ENCODE measurements around the gene ALG2. TPM values are rescaled to one million over a fixed set of nuclear protein-coding genes. Genes with fewer than 3 reads are reported as not detected.
A peak's percentile ranks its signal among the peaks of the same experiment; 100 is the strongest.
"Not testable (repeated sequence)": the region's sequence is repeated elsewhere in the genome, so short reads cannot be mapped to it uniquely, and the experiment has no call there.

The ALG2 gene
- total RNA-seq, 1 experiment from 2014 or later: 68.5 TPM

GRCh38 chr9:99239341-99240060, 17.8 kb upstream of the ALG2 start:
- no peak for DNase-seq (ENCODE audit: extremely low read depth, low read depth)

DNA sequence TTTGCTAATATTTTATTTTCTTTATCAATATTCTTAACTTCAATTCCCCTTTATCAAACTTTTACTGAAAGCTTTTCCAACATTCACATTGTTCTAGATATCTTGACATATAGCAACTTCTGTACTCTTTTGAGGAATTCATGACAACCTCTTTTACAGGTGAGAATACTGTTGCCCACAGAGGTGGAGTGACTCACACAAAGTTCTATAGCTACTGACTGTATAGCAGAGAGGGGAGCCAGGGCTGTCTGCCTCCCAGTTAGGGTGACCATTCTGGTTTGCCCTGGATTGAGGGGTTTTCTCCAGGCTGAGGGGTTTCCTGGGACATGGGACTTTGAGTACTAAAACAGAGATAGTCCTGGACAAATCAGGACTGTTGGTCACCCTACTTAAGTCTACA, 16.6 kb upstream of the ALG2 start:
- DNase-seq (ENCODE audit: extremely low read depth, low read depth): no peak

- DNase-seq (ENCODE audit: extremely low read depth, low read depth): not testable (repeated sequence)
Measured at GRCh38 chr9:99237849-99238248, 16.1 kb upstream of the ALG2 start.

GRCh38 chr9:99237356-99237755, 15.6 kb upstream of the ALG2 start:
- no peak for DNase-seq (ENCODE audit: extremely low read depth, low read depth)

DNA sequence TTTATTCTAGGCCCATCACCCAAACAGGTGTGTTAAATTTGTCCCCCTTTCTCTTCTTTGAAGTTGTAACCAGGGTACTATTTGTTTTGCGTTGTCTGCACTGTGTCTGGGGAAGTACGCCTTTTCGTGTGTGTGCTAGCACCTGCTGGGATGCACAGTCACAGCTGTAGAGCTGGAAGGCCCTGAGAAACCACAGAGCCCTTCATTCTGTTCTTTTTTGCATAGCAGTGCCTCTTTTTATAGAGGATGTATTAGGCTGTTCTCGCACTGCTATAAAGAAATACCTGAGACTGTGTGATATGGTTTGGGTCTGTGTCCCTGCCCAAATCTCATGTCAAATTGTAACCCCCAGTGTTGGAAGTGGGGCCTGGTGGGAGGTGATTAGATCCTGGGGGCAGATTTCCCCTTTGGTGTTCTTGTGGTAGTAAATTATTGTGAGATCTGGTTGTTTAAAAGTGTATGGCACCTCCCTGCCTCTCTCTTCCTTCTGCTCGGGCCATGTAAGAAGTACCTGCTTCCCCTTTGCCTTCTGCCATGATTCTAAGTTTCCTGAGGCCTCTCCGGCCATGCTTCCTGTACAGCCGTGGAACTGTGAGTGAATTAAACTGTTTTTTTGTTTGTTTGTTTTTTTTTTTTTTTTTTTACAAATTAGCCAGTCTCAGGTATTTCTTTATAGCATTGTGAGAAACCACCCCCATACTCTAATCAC, 14.3 kb upstream of the ALG2 start:
- no peak for DNase-seq (ENCODE audit: extremely low read depth, low read depth)

GRCh38 chr9:99235069-99235468, 13.3 kb upstream of the ALG2 start:
- DNase-seq (ENCODE audit: extremely low read depth, low read depth): no peak

DNA sequence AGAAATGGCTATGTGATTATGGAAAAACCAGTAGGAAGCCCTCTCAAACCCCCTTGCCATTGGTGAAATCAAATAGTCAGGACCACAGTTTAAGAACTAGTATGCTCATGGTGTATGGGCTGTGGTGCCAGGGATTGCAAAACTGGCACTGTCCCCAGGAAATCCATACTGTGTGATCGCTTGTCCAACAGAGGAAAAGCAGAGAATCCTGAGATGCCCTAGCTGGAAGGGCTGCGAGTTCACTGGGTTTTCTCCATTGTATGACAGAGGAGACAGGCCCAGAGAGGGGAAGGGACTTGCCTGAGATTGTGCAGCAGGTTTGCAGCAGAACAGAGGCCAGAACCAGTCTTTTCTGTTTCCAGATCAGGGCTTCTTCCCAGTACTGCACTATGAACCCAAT, 12.9 kb upstream of the ALG2 start:
- no peak for DNase-seq (ENCODE audit: extremely low read depth, low read depth)

GRCh38 chr9:99231711-99232110, 10.0 kb upstream of the ALG2 start:
- DNase-seq (ENCODE audit: extremely low read depth, low read depth): peak; percentile 19

- DNase-seq (ENCODE audit: extremely low read depth, low read depth): no peak
Measured at GRCh38 chr9:99230206-99230605, 8.5 kb upstream of the ALG2 start.

- DNase-seq (ENCODE audit: extremely low read depth, low read depth): no peak
Measured at GRCh38 chr9:99226054-99226453, 4.3 kb upstream of the ALG2 start.

GRCh38 chr9:99224445-99224844, 2.7 kb upstream of the ALG2 start:
- DNase-seq (ENCODE audit: extremely low read depth, low read depth): no peak

DNA sequence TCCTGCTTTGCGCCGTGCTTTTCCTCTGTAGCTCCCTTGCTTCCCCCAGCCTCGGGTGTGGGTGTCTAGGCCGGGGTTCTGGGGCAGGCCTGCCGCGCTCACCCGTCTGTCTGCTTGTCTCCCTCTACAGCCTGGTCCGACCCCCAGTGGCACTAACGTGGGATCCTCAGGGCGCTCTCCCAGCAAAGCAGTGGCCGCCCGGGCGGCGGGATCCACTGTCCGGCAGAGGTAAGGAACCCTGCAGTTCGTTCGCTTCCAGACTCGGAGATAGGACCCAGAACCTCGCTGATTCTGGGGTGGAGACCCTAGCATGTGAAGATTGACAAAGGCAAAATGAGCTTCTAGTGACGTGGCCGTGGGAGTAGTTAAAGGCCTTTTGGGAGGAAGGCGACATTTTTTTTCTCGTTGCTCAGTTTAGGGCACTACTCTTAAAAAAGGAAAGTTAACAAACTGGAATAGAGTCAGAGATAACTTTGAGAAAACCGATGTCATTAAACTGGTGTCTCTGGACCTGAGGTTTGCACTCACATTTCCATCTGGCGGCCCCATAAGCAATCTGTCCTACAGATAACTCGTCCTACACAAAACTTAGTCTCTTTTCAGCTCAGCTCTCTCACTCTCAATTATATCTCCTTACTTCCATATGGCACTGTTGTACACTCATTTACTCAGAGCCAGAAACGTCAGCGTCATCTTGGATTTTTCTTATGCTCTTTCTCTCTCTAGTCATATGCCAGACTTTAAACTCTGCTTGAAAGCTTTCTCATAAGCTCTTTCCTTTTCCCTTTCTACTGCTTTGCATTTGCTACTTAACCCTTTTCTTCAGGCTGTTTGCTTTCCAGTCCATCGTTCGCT, 901 bp upstream of the ALG2 start:
- no peak for DNase-seq (ENCODE audit: extremely low read depth, low read depth)

DNA sequence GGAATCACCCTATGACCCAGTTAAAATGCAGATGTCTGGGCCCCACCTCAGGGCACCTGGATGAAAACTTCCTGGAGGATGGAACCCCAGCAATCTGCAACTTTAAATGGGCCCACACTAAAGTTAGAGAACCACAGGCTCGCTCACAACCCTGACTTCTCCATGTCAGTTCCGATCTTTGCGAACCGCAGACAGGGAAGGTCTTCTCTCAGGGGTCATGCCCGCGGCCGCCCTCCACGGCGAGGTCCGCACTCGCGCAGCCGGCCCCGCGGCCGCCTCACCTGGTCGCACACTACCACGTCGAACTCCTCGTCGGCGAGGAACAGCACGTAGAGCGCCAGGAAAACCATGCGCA, 499 bp downstream of the ALG2 start:
- DNase-seq (ENCODE audit: extremely low read depth, low read depth): no peak

DNA sequence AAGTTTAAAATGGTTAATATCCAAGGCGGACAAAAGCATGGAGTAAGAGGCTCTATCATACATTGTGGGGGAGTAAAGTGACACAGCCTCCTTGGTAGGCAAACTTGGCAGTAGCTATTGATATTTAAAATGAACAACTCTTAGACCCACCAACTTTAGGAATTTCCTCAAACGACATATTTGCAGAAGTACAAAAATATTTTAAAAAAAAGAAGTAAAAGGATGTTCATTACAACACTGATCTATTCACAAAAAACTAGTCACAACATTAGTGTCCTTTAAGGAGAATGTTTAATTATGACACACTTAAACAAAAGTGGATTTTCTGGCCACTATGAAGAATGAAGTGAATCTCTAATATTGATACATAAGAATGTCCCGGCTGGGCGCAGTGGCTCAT, 1.7 kb downstream of the ALG2 start:
- DNase-seq (ENCODE audit: extremely low read depth, low read depth): no peak

DNA sequence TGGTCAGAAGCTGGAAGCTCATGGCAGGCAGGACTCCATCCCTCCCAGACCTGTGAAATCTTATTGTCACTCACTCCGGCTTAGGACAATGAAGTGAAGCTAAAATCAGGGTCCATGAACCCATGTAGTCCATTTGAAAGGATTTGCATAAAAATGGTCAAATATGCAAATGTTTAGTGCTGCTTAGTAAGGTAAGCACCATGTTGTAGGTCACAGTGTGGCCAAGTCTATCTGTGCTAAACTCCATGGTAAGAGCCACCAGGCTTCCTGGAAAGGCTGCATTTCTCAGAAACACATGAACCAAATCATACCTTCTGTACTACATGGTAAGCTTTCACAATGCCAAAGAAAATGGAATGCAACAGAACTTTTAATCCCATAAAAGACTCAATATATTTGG, 5.7 kb downstream of the ALG2 start:
- DNase-seq (ENCODE audit: extremely low read depth, low read depth): no peak

DNA sequence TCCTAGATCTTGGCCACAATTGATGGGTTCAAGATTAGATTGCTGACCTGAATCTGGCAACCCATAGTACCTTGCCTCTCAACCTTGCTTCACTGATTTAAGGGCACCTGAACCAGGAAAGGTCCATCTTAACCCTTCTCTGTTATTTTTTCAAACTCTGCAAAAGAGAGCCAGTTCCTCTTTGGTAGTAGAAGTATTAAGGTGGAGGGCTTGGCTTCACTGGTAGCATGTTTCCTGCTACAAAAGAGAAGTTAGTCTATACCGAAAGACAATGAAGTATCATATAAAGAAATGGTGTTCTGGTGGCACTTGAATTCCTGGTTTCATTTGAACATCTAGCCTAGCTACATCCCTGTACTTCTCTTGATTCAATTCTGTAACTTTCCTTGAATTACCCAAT, 8.5 kb downstream of the ALG2 start:
- no peak for DNase-seq (ENCODE audit: extremely low read depth, low read depth)

- no peak for DNase-seq (ENCODE audit: extremely low read depth, low read depth)
Measured at GRCh38 chr9:99211746-99212145, 10.0 kb downstream of the ALG2 start.

DNA sequence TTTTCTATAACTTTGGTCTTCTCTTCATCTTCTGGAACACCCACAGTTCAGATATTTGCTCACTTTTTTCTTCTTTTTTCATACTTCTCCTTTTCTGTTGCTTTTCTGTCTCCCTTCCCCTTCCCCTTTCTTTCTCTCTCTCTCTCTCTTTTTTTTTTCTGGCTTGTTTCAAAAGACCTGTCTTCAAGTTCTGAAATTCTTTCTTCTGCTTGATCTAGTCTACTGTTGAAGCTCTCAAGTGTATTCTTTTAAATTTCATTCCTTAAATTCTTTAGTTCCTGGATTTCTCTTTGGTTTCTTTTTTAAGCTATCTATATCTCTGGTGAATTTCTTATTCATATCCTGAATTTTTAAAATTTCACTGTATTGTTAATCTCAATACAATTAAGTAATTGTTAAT, 11.2 kb downstream of the ALG2 start:
- DNase-seq (ENCODE audit: extremely low read depth, low read depth): no peak

- DNase-seq (ENCODE audit: extremely low read depth, low read depth): no peak
Measured at GRCh38 chr9:99201603-99202002, 20.1 kb downstream of the ALG2 start.

DNA sequence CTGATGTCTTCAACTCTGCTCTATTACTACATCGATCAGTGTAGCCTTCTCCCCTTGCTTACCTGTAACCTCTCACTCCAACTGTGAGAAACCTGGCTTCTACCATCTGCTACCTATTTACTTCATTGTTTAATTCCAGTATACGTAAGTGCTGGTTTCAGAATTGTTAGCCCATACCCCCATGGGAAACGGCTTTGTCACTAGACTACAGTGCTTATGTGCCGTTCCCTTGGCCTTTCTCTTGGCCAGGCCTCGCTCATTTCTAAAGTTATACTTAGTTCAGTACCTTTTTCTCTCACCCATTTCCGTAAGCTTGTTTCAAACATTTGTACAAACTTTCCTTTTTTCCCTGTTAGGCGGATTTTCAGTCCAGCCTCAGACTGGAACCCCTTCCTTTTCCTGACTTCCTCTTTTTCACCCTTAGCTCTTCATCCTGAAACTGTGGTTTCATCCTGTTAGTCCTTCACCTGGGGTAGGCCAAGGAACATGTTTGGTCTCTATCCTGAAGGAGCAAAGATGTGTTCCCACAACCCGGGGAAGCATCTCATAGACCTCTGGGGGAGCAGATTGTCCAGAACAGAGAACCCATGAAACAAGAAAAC, 21.7 kb downstream of the ALG2 start:
- no peak for DNase-seq (ENCODE audit: extremely low read depth, low read depth)

- DNase-seq (ENCODE audit: extremely low read depth, low read depth): no peak
Measured at GRCh38 chr9:99197987-99198386, 23.8 kb downstream of the ALG2 start.

Measured in NCI-H460 (cell line).